GM18868 (cell line): ENCODE results near the gene PPP1R7.

Experiments
- ATAC-seq: cut with Tn5 transposase; IDR thresholded peaks from one replicate; pipeline ENCODE4 v1.9.1; 2021; ENCODE audit warnings: mild to moderate bottlenecking, moderate library complexity; ENCODE audit not compliant: unreplicated experiment

PPP1R7 gene

DNA sequence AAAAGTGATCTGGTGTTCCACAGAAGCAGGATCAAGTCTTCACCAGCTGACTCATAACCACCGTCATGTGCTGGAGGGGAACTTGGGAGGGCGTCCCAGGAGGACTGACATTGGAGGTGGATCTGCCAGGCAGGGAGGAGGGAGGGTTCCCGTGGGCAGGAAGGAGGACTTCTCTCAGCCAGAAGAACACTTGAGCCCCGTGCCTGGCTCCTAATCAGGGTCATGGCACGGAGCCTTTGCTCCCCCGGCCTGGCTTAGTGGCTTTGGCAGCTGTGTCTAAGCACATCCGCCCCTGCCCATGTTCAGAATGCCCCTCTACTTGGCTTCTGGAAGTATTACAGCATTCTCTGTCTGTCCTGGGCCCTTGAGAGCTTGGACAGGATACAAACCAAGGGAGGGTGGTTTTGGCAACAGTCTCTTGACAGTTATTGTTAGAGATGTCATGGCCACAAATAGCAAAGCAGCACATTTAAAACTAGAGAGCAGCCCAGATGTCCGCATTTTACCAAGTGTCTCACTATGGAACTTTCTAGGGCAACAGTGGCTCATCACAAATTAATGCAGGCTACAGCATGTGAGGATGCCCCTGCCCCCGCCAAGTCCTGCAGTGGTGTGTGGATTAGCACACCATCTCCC is 11.5 kb downstream of the PPP1R7 start:
- ATAC-seq: no peak

DNA sequence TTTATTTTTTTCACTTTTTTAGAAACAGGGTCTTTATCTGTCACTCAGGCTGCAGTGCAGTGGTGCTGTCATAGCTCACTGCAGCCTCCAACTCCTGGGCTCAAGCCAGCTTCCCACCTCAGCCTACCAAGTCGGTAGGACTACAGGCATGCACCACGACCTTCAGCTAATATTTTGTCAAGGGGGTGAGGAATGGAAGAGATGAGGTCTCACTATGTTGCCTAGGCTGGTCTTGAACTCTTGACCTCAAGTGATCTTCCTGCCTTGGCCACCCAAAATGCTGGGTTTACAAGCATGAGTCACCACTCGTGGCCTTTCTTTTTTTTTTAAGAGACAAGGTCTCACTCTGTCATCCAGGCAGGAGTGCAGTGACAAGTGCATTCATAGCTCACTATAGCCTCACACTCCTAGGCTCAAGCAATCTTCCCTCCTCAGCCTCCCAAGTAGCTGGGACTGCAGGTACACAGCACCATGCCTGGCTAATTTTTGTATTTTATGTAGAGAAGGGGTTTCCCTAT is 13.4 kb downstream of the PPP1R7 start:
- no peak for ATAC-seq

DNA sequence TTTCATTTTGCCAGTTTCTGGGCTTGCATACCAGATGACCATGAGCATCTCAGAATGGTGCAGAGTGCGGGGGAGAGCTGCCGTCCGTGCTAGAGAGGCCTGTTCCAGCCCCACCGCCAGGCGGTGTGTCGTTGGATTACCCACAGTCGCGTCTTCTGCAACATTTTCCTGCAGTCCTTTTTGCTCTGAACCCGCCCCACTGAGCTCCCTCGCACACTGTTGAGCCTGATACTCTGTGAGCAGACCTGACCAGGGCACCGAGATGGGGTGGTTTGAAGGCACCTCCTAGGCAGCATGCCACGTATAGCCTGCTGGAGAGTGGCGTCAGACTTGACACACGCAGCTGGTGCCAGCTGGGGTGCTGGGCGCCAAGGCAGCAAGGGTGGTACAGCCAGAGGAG is 18.1 kb downstream of the PPP1R7 start:
- ATAC-seq: no peak

DNA sequence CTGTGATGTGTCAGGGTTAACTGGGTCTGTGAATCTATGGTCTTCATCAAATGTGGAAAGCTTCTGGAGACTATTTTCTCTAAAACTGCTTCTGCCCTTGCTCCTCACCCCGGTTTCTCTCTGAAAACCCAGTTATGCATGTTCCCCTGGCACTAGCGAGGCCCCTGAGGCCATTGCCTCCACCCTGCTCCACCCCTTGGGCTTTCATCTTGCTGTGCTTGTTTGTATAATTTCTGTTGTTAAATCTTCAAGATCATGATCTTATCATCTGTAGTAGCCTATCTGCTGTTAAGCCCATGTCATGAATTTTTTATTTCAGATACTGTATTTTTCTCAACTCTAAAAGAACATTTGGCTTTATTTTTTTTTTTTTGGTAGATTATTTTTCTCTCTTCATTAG is 23.3 kb downstream of the PPP1R7 start:
- ATAC-seq: no peak

DNA sequence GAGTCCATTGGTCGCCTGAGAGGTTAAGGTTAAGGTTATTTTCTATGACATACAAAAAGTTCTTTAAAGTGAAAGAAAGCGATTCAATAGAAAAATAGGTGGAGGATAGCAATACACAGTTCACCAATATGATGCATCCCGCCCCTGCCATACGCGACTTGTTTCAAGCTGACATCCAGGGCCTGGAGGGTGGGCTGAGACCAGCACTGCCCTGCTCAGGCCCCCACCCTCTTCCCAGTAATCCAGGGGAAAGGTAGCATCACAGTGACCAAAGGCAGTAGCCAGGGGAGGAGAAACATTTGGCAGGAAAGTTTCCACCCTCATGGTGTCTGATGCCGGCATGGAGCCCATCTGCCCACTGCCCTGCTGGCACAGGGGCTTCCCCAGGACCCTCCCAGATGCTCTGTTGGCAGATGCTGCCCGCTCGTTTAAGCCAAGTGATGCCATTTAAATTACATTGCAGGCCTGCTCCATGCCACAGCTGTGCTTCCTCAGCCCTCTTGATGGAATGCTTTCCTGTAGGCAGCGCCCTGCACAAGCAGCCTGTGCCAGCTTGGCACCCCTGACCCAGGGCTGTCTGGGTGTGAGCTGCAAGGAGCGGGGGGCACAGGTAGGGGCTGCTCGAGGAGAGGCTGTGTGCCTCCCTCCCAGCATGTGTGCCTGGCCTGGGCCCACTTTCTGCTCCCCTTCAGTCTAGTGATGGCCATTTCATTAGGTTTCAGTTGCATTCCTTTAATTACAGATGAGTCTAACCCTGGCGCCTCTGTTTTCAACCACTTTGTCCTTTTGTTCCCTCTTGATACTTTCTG is 27.5 kb downstream of the PPP1R7 start:
- no peak for ATAC-seq

DNA sequence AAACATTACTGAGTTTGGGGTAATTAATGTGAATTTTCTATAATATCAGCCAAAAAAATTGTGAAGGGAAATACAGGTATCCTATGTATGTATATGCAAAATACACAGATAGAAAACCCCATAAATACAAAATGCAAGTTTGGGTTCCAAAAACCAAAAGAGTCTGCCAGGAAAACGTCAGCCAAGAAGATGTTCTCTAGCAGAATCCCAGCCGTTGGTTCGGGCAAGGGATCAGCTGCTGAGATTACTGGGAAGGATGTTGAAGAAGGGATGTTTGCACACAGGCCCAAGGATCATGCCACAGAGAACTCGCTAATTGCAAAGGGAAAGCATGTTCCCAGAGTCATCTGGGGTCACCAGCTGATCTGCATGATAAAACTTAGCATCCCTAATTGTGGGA is 28.7 kb downstream of the PPP1R7 start:
- no peak for ATAC-seq

DNA sequence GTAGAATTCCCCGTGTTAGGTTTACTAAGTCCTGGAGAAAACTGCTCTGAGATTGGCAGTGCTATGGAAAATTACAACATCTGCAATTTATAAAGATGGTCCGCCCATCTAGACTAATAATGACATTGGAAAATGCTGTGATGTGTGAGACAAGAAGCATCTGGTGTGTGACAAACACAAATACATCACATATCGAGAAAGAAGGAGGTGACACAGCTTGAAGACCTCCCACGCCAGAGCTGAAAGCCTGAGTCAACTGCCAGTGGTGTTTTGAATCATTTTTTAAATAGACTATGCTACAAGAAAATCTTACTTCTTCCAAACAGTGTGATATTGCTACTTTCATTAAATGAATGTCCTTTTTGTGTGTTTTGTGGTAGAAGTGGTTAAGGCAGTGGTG is 29.6 kb downstream of the PPP1R7 start:
- no peak for ATAC-seq

DNA sequence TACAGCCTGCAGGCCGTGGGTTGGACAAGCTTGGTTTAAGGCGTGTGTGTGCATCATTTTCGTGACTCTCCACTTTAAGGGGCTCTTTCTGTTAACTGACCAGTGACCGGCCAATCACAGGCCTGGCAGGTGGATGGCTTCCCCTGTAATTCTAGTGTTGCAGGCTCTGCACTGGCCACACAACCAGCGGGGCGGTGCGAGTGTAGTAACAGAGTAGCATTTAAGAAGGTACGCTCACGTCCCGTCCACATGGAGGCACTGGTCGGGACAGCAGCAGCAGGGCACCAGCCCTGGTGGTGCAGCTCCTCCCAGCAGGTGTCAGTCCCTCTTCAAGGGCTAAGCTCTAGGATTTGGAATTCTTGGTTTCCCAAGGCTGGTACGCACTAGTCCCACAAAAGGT is 30.2 kb downstream of the PPP1R7 start:
- ATAC-seq: no peak

DNA sequence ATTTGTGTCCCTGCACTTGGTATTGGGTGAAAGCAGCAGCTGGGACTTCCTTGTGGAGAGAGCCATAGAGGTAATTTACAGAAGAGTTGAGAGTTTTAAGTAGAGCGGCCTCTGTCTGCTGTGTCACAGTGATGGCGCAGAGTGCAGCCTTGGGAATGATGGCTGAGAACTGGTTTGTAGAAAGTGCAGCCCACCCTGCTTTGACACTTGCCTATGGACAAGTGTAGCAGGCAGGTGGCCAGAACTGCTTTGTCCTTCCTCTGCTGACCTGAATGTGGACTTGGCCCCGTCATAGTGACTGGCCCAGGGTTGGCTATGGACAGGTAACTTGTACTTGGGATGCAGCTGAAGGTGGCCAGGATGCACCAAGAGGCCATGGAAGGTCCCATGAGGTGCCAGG is 31.9 kb downstream of the PPP1R7 start:
- no peak for ATAC-seq

DNA sequence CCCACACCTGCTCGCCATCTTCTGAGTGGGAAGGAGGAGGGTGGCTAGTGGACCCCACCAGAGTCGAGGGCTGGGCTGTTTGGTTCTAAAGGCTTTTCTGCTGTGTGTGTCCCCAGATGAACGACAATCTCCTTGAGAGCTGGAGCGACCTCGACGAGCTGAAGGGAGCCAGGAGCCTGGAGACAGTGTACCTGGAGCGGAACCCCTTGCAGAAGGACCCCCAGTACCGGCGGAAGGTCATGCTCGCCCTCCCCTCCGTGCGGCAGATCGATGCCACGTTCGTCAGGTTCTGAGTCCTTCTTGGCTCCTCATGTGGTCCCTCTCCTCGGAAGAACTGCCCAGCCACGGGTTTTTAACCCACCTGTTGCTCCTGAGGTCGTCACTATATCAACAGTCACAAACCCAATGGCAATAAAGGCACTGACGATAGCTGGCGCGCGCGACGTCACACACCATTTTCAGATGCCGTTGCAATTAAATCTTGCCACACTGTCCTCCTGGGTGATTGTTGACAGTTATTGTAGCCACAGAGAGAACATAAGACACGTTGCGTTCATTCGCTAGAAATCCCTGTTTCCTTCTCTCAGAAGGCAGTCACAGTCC is 32.4 kb downstream of the PPP1R7 start:
- ATAC-seq: no peak

DNA sequence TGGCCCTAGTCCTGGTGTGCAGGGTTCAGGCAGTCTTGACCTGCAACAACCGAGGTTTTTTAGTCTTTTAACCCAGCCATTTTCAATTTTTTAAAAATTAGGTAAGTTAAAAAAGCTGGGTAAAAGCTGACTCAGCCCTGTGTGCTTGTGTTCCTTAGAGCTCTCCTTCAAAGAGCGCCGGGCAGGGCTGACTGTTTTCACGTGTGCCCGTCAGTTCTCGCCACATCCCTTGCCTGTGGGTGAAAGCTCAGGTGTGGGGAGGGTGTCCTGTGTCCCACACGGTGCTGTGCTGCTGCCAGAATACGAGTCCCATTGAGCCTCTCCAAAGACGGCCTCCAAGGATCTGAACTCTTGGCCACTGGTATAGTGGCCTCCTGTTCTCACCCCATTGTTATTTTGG is 33.0 kb downstream of the PPP1R7 start:
- no peak for ATAC-seq

DNA sequence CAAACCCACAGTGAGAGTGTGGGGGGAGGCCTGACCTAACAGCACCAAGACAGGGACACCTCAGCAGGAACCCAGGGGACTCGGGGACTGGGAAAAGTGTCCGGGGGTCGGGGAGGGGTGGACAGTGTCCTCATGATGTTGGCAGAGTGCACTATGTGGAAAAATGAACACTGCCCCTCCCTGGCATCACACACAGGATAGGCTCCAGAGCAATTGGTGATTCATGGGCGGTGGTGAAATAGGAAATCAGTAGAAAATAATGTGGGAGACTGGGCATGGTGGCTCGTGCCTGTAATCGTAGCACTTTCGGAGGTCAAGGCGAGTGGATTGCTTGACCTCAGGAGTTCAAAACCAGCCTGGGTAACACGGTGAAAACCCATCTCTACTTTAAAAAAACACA is 34.6 kb downstream of the PPP1R7 start:
- ATAC-seq: no peak

DNA sequence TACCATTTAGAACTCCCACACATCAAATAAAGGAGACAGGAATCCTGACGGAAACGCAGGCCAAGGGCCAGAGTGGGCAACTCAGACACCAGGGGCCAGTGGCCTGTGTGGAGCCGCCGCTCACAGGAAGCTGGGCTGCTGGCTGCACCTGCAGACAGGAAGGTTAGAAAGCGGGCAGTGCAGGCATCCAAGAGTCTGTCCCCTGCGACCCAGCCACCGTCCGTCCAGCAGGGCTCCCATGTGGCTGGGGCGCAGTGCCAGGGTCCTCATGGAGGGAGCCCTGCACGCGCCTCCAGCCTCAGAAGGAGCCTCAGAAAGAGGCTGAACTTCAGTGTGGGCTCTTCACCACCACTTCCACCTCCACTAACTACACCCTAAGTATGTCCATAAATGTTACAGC is 35.7 kb downstream of the PPP1R7 start:
- no peak for ATAC-seq

DNA sequence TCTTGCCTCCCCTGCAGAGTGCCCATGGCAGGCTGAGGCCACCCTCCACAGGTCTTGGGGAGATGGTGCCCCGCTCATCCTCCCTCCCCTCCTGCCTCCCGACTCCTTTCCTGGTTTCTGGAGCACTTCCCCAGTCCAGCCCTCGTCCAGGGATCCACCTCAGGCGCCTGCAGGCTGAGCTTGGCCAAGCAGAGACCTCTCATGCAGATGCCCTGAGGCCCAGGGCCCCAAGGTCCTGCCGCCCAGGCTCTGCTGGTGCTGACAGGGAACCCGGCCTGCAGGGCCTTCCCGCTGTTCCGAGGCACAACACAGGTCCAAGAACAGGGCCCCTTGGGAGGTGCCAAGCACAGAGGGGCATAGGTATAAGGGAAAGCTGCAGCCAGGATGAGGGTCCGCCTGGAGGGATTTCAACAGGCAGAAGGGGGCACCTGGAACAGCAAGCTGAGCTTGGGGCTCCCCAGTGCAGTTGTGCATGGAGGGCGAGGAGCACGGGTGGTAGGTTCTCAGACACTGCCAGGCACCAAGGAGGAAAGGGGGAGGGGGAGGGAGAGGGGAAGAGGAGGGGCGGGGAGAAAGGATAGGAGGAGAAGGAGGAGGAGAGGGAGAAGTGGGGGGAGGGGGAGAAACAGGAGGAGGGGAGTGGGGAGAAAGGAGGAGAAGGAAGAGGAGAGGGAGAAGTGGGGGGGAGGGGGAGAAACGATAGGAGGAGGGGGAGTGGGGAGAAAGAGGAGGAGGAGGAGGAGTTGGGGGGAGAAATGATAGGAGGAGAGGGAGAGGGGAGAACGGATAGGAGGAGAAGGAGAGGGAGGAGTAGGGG is 37.0 kb downstream of the PPP1R7 start:
- no peak for ATAC-seq

DNA sequence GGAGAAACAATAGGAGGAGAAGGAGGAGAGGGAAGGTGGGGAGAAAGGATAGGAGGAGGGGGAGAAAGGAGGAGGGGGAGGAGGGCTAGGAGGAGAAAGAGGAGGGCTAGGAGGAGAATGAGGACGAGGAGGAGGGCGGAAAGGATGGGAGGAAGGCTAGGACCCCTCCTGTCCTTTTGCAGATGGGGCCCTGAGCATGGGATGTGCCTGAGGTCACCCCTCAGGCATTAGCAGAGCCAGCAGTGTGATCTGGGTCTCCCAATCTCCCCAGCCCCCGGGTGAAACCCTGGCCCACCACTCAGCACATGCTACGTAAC is 37.6 kb downstream of the PPP1R7 start:
- no peak for ATAC-seq

DNA sequence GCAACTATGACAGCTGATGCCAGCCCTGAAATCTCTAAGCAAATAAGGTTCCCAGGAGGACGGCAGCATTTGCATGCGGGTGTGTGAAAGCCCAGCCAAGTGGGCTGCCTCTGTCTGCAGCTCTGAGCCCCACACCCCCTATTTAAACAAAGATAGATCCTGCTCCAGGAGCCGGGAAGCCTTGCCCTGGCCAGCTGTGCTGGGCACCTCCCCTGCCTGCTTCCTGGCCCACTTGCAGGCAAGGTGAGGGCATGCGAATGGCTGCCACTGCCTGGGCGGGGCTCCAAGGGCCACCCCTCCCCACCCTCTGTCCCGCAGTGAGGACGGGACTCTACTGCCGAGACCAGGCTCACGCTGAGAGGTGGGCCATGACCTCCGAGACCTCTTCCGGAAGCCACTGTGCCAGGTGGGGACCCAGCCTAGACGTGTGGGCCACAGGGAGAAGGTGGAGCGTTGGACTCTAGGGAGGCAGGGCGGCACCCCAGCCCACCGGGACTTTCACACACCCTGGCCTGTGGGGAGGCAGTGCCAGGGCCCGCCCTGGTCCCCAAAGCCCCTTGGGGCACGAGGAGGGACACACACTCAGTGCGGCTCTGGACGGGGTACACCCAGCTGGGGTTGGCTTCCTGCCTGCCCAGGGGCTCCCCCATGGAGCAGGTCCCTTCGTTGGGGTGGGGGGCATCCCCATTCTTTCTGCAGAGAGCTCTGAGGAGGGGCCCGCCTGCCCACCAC is 38.3 kb downstream of the PPP1R7 start, which contains the start of gene ANO7:
Gene ANO7 (plus strand): TSS at position 317 of the 732 bp plus-strand sequence. CDS start 1,387 bp downstream, outside the sequence.
- ATAC-seq: no peak

DNA sequence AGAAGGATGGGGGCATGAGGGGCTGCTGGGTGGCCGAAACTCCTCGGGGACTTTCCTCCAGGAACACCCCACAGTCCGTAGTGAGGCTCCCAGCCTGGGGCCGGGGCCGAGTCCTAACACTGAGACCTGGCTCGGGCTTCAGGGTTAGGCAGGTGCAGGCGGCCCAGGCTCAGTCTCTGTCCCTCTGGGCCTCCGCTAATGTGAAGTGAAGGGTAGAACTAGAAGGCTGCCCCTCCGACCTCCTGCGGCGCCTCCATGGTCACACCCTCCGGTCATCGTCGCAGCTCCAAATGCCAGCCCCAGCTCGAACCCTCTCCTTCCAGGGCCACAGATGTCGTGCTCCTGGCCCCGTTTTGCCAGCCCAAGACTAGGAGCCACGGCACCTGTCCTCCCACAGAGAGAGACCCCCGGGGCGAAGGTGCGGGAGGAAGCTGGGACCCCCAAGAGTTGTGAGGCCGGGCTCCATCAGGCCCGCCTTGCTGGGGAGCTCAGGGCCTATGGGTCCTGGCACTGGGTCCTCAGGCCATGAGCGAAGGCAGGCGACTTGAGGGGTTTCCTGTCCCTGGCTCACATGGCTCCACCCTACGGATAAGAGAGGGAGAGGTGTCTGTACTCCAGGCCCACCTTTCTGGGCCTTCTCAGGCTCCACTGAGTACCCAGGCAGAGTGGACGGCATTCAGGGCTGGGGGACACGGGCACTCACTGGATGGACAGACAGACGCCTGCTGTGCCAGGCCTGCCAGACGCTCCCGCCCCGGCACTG is 39.0 kb downstream of the PPP1R7 start:
- no peak for ATAC-seq

DNA sequence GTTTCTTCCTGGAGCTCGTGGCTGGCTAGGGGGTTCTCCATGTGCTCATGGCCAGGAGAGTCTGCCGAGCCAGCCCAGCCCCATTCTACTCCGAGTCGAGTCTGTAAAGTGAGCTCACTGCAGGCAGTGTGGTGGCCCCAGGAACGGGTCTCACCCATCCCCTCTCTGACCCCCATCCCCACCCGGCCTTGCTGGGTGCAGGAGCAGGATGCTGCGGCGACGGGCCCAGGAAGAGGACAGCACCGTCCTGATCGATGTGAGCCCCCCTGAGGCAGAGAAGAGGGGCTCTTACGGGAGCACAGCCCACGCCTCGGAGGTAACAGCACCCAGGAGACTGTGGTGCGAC is 39.6 kb downstream of the PPP1R7 start:
- no peak for ATAC-seq

DNA sequence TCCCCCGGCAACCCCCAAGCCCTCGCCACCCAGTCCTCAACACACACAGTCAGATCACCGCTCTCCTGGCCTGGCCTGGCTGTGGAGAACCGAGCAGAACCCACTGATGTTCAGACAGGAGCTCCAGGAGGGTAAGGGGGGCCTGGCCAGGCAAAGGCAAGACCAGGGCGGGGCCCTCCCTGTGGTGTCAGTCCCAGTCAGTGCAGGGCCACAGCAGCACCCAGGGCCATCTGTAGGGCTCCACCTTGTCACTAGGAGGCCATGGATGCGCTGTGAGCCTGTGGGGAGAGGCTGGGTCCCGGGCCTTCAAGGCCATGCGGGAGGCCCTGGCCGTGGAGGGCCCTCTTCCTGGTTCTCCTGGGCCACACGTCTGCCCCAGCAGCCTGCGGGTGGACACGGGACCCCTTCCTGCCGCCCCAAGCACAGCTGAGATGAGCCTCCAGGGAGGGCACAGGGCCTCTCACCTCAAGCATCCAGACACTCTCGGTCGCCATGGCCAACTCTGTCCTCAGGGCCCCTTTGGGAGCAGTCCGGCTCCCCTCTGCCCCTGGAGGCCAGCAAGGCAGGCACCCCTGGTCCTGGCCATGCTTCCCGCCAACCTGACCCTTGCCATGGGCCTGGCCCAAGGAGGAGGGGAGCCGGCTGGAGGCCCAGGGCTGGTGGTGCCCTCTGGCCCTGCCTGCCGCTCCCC is 40.2 kb downstream of the PPP1R7 start:
- no peak for ATAC-seq
